GM10248 (cell line): Measurements from ENCODE around the gene MCTP1.
"Not testable (repeated sequence)": the region's sequence is repeated elsewhere in the genome, so short reads cannot be mapped to it uniquely, and the experiment has no call there.

ENCODE experiments used
- CTCF ChIA-PET: fragments of 300-600 bp; sonication (Branson Sonifier 250); formaldehyde crosslinking; extraction: SDS; loops from one replicate; lab custom pipeline; 2021; ENCODE audit warnings: antibody characterized with exemption; lab: Yijun Ruan, JAX
- POLR2A ChIA-PET: fragments of 350-650 bp; sonication (Branson Sonifier 250); formaldehyde crosslinking; extraction: SDS; loops from one replicate; lab custom pipeline; 2020; ENCODE audit warnings: antibody characterized with exemption; lab: Yijun Ruan, JAX
- DNase-seq: peaks from one replicate; pipeline ENCODE4 v3.0.0; 2012; ENCODE audit errors: extremely low spot score
- CTCF ChIP-seq: IDR thresholded peaks from 2 replicates; pipeline ENCODE4 v1.5.1; 2012; ENCODE audit warnings: mild to moderate bottlenecking, low read depth; ENCODE audit errors: extremely low read depth, missing control alignments, control extremely low read depth

MCTP1 gene

GRCh38 chr5:95151694-95152093 is 133.2 kb downstream of the MCTP1 start:
- POLR2A ChIA-PET, result no interaction called here
- CTCF ChIA-PET, result interaction anchor here (1.5 to 1.6 kb wide), 2 partner anchors 9 to 16 kb away, joined by 4 to 6 read pairs; no protein-coding TSS in a partner anchor
- no peak for DNase-seq
- no peak for TF ChIP-seq CTCF

GRCh38 chr5:95149387-95149786 is 135.5 kb downstream of the MCTP1 start:
- no peak for DNase-seq
- POLR2A ChIA-PET, result no interaction called here
- TF ChIP-seq CTCF, result no peak
- CTCF ChIA-PET, result interaction anchor here (0.9 to 1.1 kb wide), 2 partner anchors 68 to 114 kb away, joined by 3 read pairs; no protein-coding TSS in a partner anchor

GRCh38 chr5:95148453-95148852 is 136.4 kb downstream of the MCTP1 start:
- CTCF ChIA-PET, result interaction anchor here (0.8 to 1.3 kb wide), 3 partner anchors 9 to 67 kb away, joined by 3 to 4 read pairs (median 3); no protein-coding TSS in a partner anchor
- DNase-seq, result no peak

GRCh38 chr5:95143858-95144257 is 141.0 kb downstream of the MCTP1 start:
- POLR2A ChIA-PET, DNase-seq, CTCF ChIA-PET: not testable (repeated sequence)

More at GRCh38 chr5:95148453-95148852, 136.4 kb downstream of the MCTP1 start:
- no peak for TF ChIP-seq CTCF
- POLR2A ChIA-PET, result no interaction called here

GRCh38 chr5:95142145-95142544 is 142.7 kb downstream of the MCTP1 start:
- DNase-seq, result no peak
- ChIA-PET POLR2A (no interaction called here), CTCF (interaction anchor here (1.2 to 1.4 kb wide), 3 partner anchors 10 to 31 kb away, joined by 3 to 4 read pairs (median 3); no protein-coding TSS in a partner anchor)
- no peak for TF ChIP-seq CTCF

GRCh38 chr5:95141141-95141540 is 143.8 kb downstream of the MCTP1 start:
- POLR2A ChIA-PET, result no interaction called here
- CTCF ChIA-PET, result no interaction called here
- no peak for TF ChIP-seq CTCF
- no peak for DNase-seq

GRCh38 chr5:95134326-95134725 is 150.6 kb downstream of the MCTP1 start:
- no peak for DNase-seq
- POLR2A ChIA-PET, result no interaction called here
- TF ChIP-seq CTCF, result no peak
- CTCF ChIA-PET, result interaction anchor here (0.8 to 2.1 kb wide), 3 partner anchors 12 to 165 kb away, joined by 3 to 6 read pairs (median 3); no protein-coding TSS in a partner anchor
